ENCODE data around the gene SDC3.
A peak's percentile ranks its signal among the peaks of the same experiment; 100 is the strongest.

SDC3 gene

GRCh38 chr1:30893776-30894507 lies 14.6 kb downstream of the SDC3 start:
- H2BK15ac ChIP-seq (replicated peaks; ENCODE audit: low read depth), result no peak overlapping the region
- no peak overlapping the region for H4K8ac ChIP-seq (ENCODE audit: low read depth, low read length)
- H3K9ac ChIP-seq (ENCODE audit: low read length), result no peak overlapping the region
- no peaks in the 10 kb centered on the region for H3K36me3 ChIP-seq (ENCODE audit: control insufficient read depth, insufficient read depth, low read length)
- H3K23ac ChIP-seq (ENCODE audit: low read length), result no peak overlapping the region
- DNase-seq, result no peak
- no peak overlapping the region for H2BK120ac ChIP-seq (ENCODE audit: low read depth, low read length)
- no peak overlapping the region for H3K4ac ChIP-seq (ENCODE audit: low read depth, low read length)
- H3K4me2 ChIP-seq (ENCODE audit: low read length), result no peak overlapping the region
- H3K79me2 ChIP-seq (ENCODE audit: control insufficient read depth, insufficient read depth, low read length), result no peaks in the 10 kb centered on the region
- H4K5ac ChIP-seq (ENCODE audit: low read length), result no peak overlapping the region
- no peaks in the 10 kb centered on the region for H3K27me3 ChIP-seq (ENCODE audit: insufficient read depth, low read length, poor library complexity)
- peak overlapping the region; percentile 39 for H3K56ac ChIP-seq (ENCODE audit: low read length)
- no peak overlapping the region for H3K27ac ChIP-seq (ENCODE audit: low read depth, low read length)
- peaks cover 2% of the 10 kb centered on the region for H3K79me1 ChIP-seq (ENCODE audit: low read length)
- H3K4me1 ChIP-seq (ENCODE audit: control insufficient read depth, low read depth, low read length), result peaks cover 6% of the 10 kb centered on the region
- no peak overlapping the region for H2BK5ac ChIP-seq (ENCODE audit: low read length)
- no peak overlapping the region for H2AK5ac ChIP-seq (ENCODE audit: low read length)
- no peak overlapping the region for H3K18ac ChIP-seq (ENCODE audit: low read length)
- no peak overlapping the region for H3K4me3 ChIP-seq (ENCODE audit: low read length)
- 100% methylated on average over 4 of the region's 9 CpGs for WGBS (ENCODE audit: extremely low coverage, insufficient coverage, low lambda C conversion rate)

- Histone ChIP-seq H2BK120ac (ENCODE audit: low read depth, low read length) (no peak overlapping the region), H3K23ac (ENCODE audit: low read length) (no peak overlapping the region), H3K9ac (ENCODE audit: low read length) (no peak overlapping the region), H4K5ac (ENCODE audit: low read length) (no peak overlapping the region), H3K4me1 (ENCODE audit: control insufficient read depth, low read depth, low read length) (peaks cover 6% of the 10 kb centered on the region), H2AK5ac (ENCODE audit: low read length) (no peak overlapping the region), H3K4me2 (ENCODE audit: low read length) (no peak overlapping the region), H3K79me1 (ENCODE audit: low read length) (peaks cover 2% of the 10 kb centered on the region), H3K27ac (ENCODE audit: low read depth, low read length) (no peak overlapping the region), H3K4ac (ENCODE audit: low read depth, low read length) (no peak overlapping the region), H4K8ac (ENCODE audit: low read depth, low read length) (no peak overlapping the region), H2BK15ac (replicated peaks; ENCODE audit: low read depth) (no peak overlapping the region), H3K27me3 (ENCODE audit: insufficient read depth, low read length, poor library complexity) (no peaks in the 10 kb centered on the region), H3K56ac (ENCODE audit: low read length) (no peak overlapping the region), H2BK5ac (ENCODE audit: low read length) (no peak overlapping the region), H3K4me3 (ENCODE audit: low read length) (no peak overlapping the region), H3K36me3 (ENCODE audit: control insufficient read depth, insufficient read depth, low read length) (no peaks in the 10 kb centered on the region), H3K79me2 (ENCODE audit: control insufficient read depth, insufficient read depth, low read length) (no peaks in the 10 kb centered on the region), H3K18ac (ENCODE audit: low read length) (no peak overlapping the region)
- WGBS (ENCODE audit: extremely low coverage, insufficient coverage, low lambda C conversion rate), result no CpG with 5 or more reads among the region's 6 CpGs
- DNase-seq, result no peak
Observed at GRCh38 chr1:30892671-30893073, 15.9 kb downstream of the SDC3 start.

GRCh38 chr1:30891227-30891552 lies 17.4 kb downstream of the SDC3 start:
- H3K27ac ChIP-seq (ENCODE audit: low read depth, low read length), result no peak overlapping the region

GRCh38 chr1:30890502-30891226 lies 17.9 kb downstream of the SDC3 start:
- Histone ChIP-seq H3K9ac (ENCODE audit: low read length) (no peak overlapping the region), H3K18ac (ENCODE audit: low read length) (no peak overlapping the region), H2BK5ac (ENCODE audit: low read length) (no peak overlapping the region), H2BK120ac (ENCODE audit: low read depth, low read length) (no peak overlapping the region), H3K79me1 (ENCODE audit: low read length) (peaks cover 2% of the 10 kb centered on the region), H3K4me1 (ENCODE audit: control insufficient read depth, low read depth, low read length) (no peaks in the 10 kb centered on the region), H3K4me2 (ENCODE audit: low read length) (no peak overlapping the region), H2AK5ac (ENCODE audit: low read length) (no peak overlapping the region), H3K23ac (ENCODE audit: low read length) (no peak overlapping the region), H3K27ac (ENCODE audit: low read depth, low read length) (no peak overlapping the region), H3K4me3 (ENCODE audit: low read length) (no peak overlapping the region), H3K27me3 (ENCODE audit: insufficient read depth, low read length, poor library complexity) (no peaks in the 10 kb centered on the region), H3K56ac (ENCODE audit: low read length) (no peak overlapping the region), H4K5ac (ENCODE audit: low read length) (no peak overlapping the region), H3K4ac (ENCODE audit: low read depth, low read length) (no peak overlapping the region), H3K36me3 (ENCODE audit: control insufficient read depth, insufficient read depth, low read length) (no peaks in the 10 kb centered on the region), H4K8ac (ENCODE audit: low read depth, low read length) (no peak overlapping the region), H2BK15ac (replicated peaks; ENCODE audit: low read depth) (no peak overlapping the region), H3K79me2 (ENCODE audit: control insufficient read depth, insufficient read depth, low read length) (no peaks in the 10 kb centered on the region)
- no peak for DNase-seq
- WGBS (ENCODE audit: extremely low coverage, insufficient coverage, low lambda C conversion rate), result no CpG with 5 or more reads among the region's 10 CpGs

More at GRCh38 chr1:30891227-30891552, 17.4 kb downstream of the SDC3 start:
- Histone ChIP-seq H3K27me3 (ENCODE audit: insufficient read depth, low read length, poor library complexity) (no peaks in the 10 kb centered on the region), H3K79me1 (ENCODE audit: low read length) (peaks cover 2% of the 10 kb centered on the region), H2AK5ac (ENCODE audit: low read length) (no peak overlapping the region), H3K4me3 (ENCODE audit: low read length) (no peak overlapping the region), H3K4me2 (ENCODE audit: low read length) (no peak overlapping the region), H3K36me3 (ENCODE audit: control insufficient read depth, insufficient read depth, low read length) (no peaks in the 10 kb centered on the region), H4K8ac (ENCODE audit: low read depth, low read length) (no peak overlapping the region), H3K9ac (ENCODE audit: low read length) (no peak overlapping the region), H4K5ac (ENCODE audit: low read length) (no peak overlapping the region), H3K4ac (ENCODE audit: low read depth, low read length) (no peak overlapping the region), H2BK120ac (ENCODE audit: low read depth, low read length) (no peak overlapping the region), H3K56ac (ENCODE audit: low read length) (no peak overlapping the region), H3K18ac (ENCODE audit: low read length) (no peak overlapping the region), H3K23ac (ENCODE audit: low read length) (no peak overlapping the region), H2BK5ac (ENCODE audit: low read length) (no peak overlapping the region), H3K79me2 (ENCODE audit: control insufficient read depth, insufficient read depth, low read length) (no peaks in the 10 kb centered on the region), H3K4me1 (ENCODE audit: control insufficient read depth, low read depth, low read length) (peaks cover 3% of the 10 kb centered on the region), H2BK15ac (replicated peaks; ENCODE audit: low read depth) (no peak overlapping the region)
- no peak for DNase-seq
- WGBS (ENCODE audit: extremely low coverage, insufficient coverage, low lambda C conversion rate), result no CpG with 5 or more reads among the region's 5 CpGs

GRCh38 chr1:30889511-30889910 lies 19.0 kb downstream of the SDC3 start:
- H3K4me1 ChIP-seq (ENCODE audit: control insufficient read depth, low read depth, low read length), result no peaks in the 10 kb centered on the region
- no peak overlapping the region for H3K4me3 ChIP-seq (ENCODE audit: low read length)
- H3K9ac ChIP-seq (ENCODE audit: low read length), result no peak overlapping the region
- H2BK120ac ChIP-seq (ENCODE audit: low read depth, low read length), result no peak overlapping the region
- DNase-seq, result no peak
- no peak overlapping the region for H3K18ac ChIP-seq (ENCODE audit: low read length)
- no peak overlapping the region for H2BK5ac ChIP-seq (ENCODE audit: low read length)
- no peak overlapping the region for H3K56ac ChIP-seq (ENCODE audit: low read length)
- no peak overlapping the region for H3K4me2 ChIP-seq (ENCODE audit: low read length)
- no peaks in the 10 kb centered on the region for H3K27me3 ChIP-seq (ENCODE audit: insufficient read depth, low read length, poor library complexity)
- no CpG with 5 or more reads among the region's 5 CpGs for WGBS (ENCODE audit: extremely low coverage, insufficient coverage, low lambda C conversion rate)
- no peak overlapping the region for H3K27ac ChIP-seq (ENCODE audit: low read depth, low read length)
- no peak overlapping the region for H3K4ac ChIP-seq (ENCODE audit: low read depth, low read length)
- H3K79me2 ChIP-seq (ENCODE audit: control insufficient read depth, insufficient read depth, low read length), result no peaks in the 10 kb centered on the region
- H3K79me1 ChIP-seq (ENCODE audit: low read length), result no peaks in the 10 kb centered on the region
- H3K36me3 ChIP-seq (ENCODE audit: control insufficient read depth, insufficient read depth, low read length), result no peaks in the 10 kb centered on the region
- no peak overlapping the region for H4K5ac ChIP-seq (ENCODE audit: low read length)
- H4K8ac ChIP-seq (ENCODE audit: low read depth, low read length), result no peak overlapping the region
- H2AK5ac ChIP-seq (ENCODE audit: low read length), result no peak overlapping the region
- no peak overlapping the region for H3K23ac ChIP-seq (ENCODE audit: low read length)
- H2BK15ac ChIP-seq (replicated peaks; ENCODE audit: low read depth), result no peak overlapping the region

Measured in mesendoderm (in vitro differentiated cells).